DOHH2 (cell line): ENCODE measurements around the gene DSCAML1.

Source experiments
- H3F3A ChIP-seq: fragments of 200-600 bp; sonication (generic), shearing (Covaris generic); 2 replicates; pipeline ENCODE4 v1.6.0; 2016; ENCODE audit warnings: antibody characterized with exemption, mild to moderate bottlenecking; ENCODE audit not compliant: control insufficient read depth, insufficient read depth
- H3K27ac ChIP-seq: fragments of 200-600 bp; sonication (generic); 2 replicates; pipeline ENCODE4 v1.5.1; 2014; ENCODE audit warnings: low read depth, mild to moderate bottlenecking, low read length, moderate library complexity
- H3K27me3 ChIP-seq: fragments of 200-600 bp; sonication (generic); 2 replicates; pipeline ENCODE4 v1.6.1; 2014; ENCODE audit warnings: mild to moderate bottlenecking, low read length, mixed read lengths; ENCODE audit not compliant: control insufficient read depth
- H3K36me3 ChIP-seq: fragments of 200-600 bp; sonication (generic); 2 replicates; pipeline ENCODE4 v1.6.1; 2014; ENCODE audit warnings: mild to moderate bottlenecking, low read length, moderate library complexity, mixed read lengths; ENCODE audit not compliant: control insufficient read depth
- H3K4me1 ChIP-seq: fragments of 200-600 bp; sonication (generic); 2 replicates; pipeline ENCODE4 v1.6.1; 2014; ENCODE audit warnings: mild to moderate bottlenecking, low read length, mixed read lengths; ENCODE audit not compliant: control insufficient read depth
- H3K4me2 ChIP-seq: fragments of 200-600 bp; sonication (generic); 2 replicates; pipeline ENCODE4 v1.6.0; 2014; ENCODE audit warnings: mild to moderate bottlenecking, low read length, moderate library complexity
- H3K4me3 ChIP-seq: fragments of 200-600 bp; sonication (generic); 2 replicates; pipeline ENCODE4 v1.5.1; 2014; ENCODE audit warnings: mild to moderate bottlenecking, low read length, mixed read lengths
- H3K79me2 ChIP-seq: fragments of 200-600 bp; sonication (generic); 2 replicates; pipeline ENCODE4 v1.6.1; 2014; ENCODE audit warnings: mild to moderate bottlenecking, low read length, mixed read lengths; ENCODE audit not compliant: control insufficient read depth
- H3K9me2 ChIP-seq: fragments of 200-600 bp; sonication (generic); replicated peaks from 2 replicates; pipeline ENCODE4 v1.6.1; 2014; ENCODE audit warnings: mild to moderate bottlenecking, low read length, mixed read lengths; ENCODE audit not compliant: control insufficient read depth
- H3K9me3 ChIP-seq: fragments of 200-600 bp; sonication (generic); 2 replicates; pipeline ENCODE4 v1.6.1; 2014; ENCODE audit warnings: antibody characterized with exemption, low read length, mixed read lengths; ENCODE audit not compliant: control insufficient read depth, insufficient read depth
- H4K20me1 ChIP-seq: fragments of 200-600 bp; sonication (generic); 2 replicates; pipeline ENCODE4 v1.6.0; 2014; ENCODE audit warnings: low read depth, mild to moderate bottlenecking, antibody characterized with exemption, low read length, moderate library complexity; ENCODE audit not compliant: control insufficient read depth, insufficient read depth
- EZH2phosphoT487 ChIP-seq: fragments of 200-600 bp; sonication (generic); IDR thresholded peaks from 2 replicates; pipeline ENCODE4 v1.6.1; 2017; ENCODE audit warnings: borderline replicate concordance, mild to moderate bottlenecking, antibody characterized with exemption, low read length, moderate library complexity, mixed read lengths
- TF ChIP-seq, protein P1 (sequence below): fragments of 200-600 bp; sonication (generic); IDR thresholded peaks from one replicate; pipeline ENCODE4 v1.5.1; 2014; ENCODE audit warnings: antibody characterized with exemption, mild to moderate bottlenecking, low read depth, low read length; ENCODE audit not compliant: poor library complexity, severe bottlenecking

The DSCAML1 gene

DNA sequence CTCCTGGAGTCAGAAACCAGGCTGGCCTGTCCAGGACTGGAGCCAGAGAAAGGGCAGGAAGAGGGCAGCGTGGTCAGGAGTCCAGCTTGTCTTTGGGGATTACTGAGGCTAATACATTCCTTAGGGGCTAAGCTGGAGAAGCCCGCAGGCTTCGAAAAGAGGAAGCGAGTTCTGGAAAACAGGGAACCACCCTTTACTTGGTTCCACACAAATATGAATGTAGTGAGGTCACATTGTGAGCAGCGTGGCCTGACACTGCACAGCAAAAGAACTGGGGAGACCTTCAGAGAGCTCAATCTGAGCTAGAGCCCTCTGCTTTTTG lies 337.1 kb downstream of the DSCAML1 start:
- peaks cover 6% of the 10 kb centered on the region; the same call in 1 of the 2 replicates for H3K27me3 ChIP-seq
- H3K79me2 ChIP-seq, result no peaks in the 10 kb centered on the region
- no peaks in the 10 kb centered on the region for H3K9me2 ChIP-seq
- no peak for TF ChIP-seq EZH2phosphoT487
- TF ChIP-seq, protein P1, sequence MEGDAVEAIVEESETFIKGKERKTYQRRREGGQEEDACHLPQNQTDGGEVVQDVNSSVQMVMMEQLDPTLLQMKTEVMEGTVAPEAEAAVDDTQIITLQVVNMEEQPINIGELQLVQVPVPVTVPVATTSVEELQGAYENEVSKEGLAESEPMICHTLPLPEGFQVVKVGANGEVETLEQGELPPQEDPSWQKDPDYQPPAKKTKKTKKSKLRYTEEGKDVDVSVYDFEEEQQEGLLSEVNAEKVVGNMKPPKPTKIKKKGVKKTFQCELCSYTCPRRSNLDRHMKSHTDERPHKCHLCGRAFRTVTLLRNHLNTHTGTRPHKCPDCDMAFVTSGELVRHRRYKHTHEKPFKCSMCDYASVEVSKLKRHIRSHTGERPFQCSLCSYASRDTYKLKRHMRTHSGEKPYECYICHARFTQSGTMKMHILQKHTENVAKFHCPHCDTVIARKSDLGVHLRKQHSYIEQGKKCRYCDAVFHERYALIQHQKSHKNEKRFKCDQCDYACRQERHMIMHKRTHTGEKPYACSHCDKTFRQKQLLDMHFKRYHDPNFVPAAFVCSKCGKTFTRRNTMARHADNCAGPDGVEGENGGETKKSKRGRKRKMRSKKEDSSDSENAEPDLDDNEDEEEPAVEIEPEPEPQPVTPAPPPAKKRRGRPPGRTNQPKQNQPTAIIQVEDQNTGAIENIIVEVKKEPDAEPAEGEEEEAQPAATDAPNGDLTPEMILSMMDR, result no peak
- H4K20me1 ChIP-seq, result no peaks in the 10 kb centered on the region
- H3K4me1 ChIP-seq, result peaks cover 7% of the 10 kb centered on the region; the same call in 1 of the 2 replicates
- H3F3A ChIP-seq, result no peaks in the 10 kb centered on the region
- no peak overlapping the region for H3K4me3 ChIP-seq
- H3K36me3 ChIP-seq, result no peaks in the 10 kb centered on the region
- no peak overlapping the region for H3K4me2 ChIP-seq
- H3K27ac ChIP-seq, result no peak overlapping the region
- H3K9me3 ChIP-seq, result no peaks in the 10 kb centered on the region

- Histone ChIP-seq H3K4me1 (peaks cover 7% of the 10 kb centered on the region; the same call in 1 of the 2 replicates), H3K36me3 (no peaks in the 10 kb centered on the region), H3K4me2 (no peak overlapping the region), H3K27me3 (peaks cover 10% of the 10 kb centered on the region; the same call in 1 of the 2 replicates), H3K79me2 (no peaks in the 10 kb centered on the region), H3K27ac (no peak overlapping the region), H3K9me2 (no peaks in the 10 kb centered on the region), H3K9me3 (no peaks in the 10 kb centered on the region; the same call in 1 of the 2 replicates), H4K20me1 (no peaks in the 10 kb centered on the region), H3F3A (no peaks in the 10 kb centered on the region), H3K4me3 (no peak overlapping the region)
- TF ChIP-seq, protein P1, result no peak
- TF ChIP-seq EZH2phosphoT487, result no peak
Measured at GRCh38 chr11:117459123-117459978, 337.7 kb downstream of the DSCAML1 start.

DNA sequence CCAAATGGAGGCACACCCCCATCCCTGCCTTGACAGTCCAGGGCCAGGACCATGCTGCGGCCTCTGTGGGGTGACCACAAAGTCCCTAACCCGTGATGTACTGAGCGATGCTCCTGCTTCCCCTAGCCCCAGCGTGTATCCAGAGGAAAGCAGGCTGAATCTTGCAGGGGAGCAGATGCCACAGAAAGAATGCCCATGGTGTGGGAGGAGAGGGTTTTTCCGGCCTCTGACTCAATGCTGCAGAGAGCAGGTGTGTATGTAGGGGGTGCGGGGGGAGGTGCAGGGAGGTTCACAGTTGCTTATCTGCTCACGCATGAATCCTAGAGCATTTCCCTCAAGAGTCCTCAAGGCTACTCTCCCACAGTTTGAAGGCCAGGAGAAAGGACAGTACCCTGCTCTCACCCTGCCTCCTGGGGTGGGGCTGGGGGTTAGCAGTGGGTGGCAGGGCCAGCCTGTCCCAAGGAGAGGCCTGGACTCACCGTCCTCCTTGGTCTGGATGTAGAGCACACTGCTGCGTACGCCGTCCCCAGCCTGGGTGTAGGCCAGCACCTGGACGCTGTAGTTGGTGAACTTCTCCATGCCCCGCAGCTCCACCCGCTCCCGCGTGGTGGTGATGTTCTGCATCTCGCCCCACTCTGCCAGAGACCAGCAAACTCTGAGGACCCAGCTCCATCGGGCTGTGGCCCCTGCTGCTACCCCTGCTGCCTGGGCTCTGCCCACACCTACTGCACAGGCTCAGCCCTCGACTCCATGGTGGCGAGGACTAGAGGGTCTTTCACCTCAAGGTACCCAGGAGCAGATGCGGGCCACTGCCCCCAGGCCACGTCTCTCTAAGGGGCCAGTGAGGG lies 338.5 kb downstream of the DSCAML1 start:
- Histone ChIP-seq H3K36me3 (no peaks in the 10 kb centered on the region), H3F3A (no peaks in the 10 kb centered on the region), H3K9me2 (no peaks in the 10 kb centered on the region), H3K9me3 (no peaks in the 10 kb centered on the region; the same call in 1 of the 2 replicates), H3K4me1 (peaks cover 7% of the 10 kb centered on the region; the same call in 1 of the 2 replicates), H3K27me3 (peaks cover 10% of the 10 kb centered on the region; the same call in 1 of the 2 replicates), H3K79me2 (no peaks in the 10 kb centered on the region), H4K20me1 (no peaks in the 10 kb centered on the region), H3K27ac (no peak overlapping the region), H3K4me3 (no peak overlapping the region), H3K4me2 (no peak overlapping the region)
- TF ChIP-seq, protein P1, result no peak
- no peak for TF ChIP-seq EZH2phosphoT487
